ENCODE measurements around the gene C3orf20. TPM values are rescaled to one million over a fixed set of nuclear protein-coding genes. Genes with fewer than 3 reads are reported as not detected.

C3orf20 gene
- total RNA-seq, 1 experiment from 2014 or later = not detected

DNA sequence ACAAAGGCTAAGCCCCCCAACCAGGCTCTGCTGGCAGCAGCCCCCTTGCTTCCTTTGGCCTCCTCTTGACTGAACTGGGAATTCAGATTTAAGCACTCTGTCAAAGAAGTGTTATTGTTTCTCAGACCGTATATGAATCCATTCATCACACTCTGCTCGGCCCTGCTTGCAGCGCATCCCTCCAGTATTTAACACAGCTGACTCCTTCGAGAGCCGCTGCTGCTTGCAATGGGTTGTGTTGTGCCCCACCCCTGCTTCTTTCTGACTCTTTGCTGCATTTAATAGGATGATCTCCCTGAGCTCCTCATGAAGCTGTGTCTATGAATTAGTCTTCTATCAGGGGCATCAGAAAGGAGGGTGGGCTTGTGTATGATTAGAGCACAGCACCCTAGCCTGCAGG, 31.2 kb downstream of the C3orf20 start:
- DNase-seq (ENCODE audit: low spot score) (no peak), ATAC-seq (no peak)
- TF ChIP-seq CREM (CRISPR knock-in tag; IDR thresholded peaks at IDR 0.05) = no peak
- TF ChIP-seq, protein P1, sequence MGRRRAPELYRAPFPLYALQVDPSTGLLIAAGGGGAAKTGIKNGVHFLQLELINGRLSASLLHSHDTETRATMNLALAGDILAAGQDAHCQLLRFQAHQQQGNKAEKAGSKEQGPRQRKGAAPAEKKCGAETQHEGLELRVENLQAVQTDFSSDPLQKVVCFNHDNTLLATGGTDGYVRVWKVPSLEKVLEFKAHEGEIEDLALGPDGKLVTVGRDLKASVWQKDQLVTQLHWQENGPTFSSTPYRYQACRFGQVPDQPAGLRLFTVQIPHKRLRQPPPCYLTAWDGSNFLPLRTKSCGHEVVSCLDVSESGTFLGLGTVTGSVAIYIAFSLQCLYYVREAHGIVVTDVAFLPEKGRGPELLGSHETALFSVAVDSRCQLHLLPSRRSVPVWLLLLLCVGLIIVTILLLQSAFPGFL (CRISPR knock-in tag; IDR thresholded peaks at IDR 0.05; ENCODE audit: borderline replicate concordance) = no peak
- TF ChIP-seq SMAD3 (CRISPR knock-in tag; IDR thresholded peaks at IDR 0.05; ENCODE audit: borderline replicate concordance) = no peak
- no peak for TF ChIP-seq ZNF396 (CRISPR knock-in tag; IDR thresholded peaks at IDR 0.05; ENCODE audit: borderline replicate concordance)
- TF ChIP-seq, protein P2, sequence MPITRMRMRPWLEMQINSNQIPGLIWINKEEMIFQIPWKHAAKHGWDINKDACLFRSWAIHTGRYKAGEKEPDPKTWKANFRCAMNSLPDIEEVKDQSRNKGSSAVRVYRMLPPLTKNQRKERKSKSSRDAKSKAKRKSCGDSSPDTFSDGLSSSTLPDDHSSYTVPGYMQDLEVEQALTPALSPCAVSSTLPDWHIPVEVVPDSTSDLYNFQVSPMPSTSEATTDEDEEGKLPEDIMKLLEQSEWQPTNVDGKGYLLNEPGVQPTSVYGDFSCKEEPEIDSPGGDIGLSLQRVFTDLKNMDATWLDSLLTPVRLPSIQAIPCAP (CRISPR knock-in tag; IDR thresholded peaks at IDR 0.05) = no peak
- TF ChIP-seq SP1 (CRISPR knock-in tag; conservative IDR thresholded peaks at IDR 0.05) = no peak
- TF ChIP-seq, protein P3, sequence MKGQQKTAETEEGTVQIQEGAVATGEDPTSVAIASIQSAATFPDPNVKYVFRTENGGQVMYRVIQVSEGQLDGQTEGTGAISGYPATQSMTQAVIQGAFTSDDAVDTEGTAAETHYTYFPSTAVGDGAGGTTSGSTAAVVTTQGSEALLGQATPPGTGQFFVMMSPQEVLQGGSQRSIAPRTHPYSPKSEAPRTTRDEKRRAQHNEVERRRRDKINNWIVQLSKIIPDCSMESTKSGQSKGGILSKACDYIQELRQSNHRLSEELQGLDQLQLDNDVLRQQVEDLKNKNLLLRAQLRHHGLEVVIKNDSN (CRISPR knock-in tag; IDR thresholded peaks at IDR 0.05) = no peak
- TF ChIP-seq TEAD1 (CRISPR knock-in tag; IDR thresholded peaks at IDR 0.05) = no peak
- TF ChIP-seq, protein P4, sequence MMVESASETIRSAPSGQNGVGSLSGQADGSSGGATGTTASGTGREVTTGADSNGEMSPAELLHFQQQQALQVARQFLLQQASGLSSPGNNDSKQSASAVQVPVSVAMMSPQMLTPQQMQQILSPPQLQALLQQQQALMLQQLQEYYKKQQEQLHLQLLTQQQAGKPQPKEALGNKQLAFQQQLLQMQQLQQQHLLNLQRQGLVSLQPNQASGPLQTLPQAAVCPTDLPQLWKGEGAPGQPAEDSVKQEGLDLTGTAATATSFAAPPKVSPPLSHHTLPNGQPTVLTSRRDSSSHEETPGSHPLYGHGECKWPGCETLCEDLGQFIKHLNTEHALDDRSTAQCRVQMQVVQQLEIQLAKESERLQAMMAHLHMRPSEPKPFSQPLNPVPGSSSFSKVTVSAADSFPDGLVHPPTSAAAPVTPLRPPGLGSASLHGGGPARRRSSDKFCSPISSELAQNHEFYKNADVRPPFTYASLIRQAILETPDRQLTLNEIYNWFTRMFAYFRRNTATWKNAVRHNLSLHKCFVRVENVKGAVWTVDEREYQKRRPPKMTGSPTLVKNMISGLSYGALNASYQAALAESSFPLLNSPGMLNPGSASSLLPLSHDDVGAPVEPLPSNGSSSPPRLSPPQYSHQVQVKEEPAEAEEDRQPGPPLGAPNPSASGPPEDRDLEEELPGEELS (CRISPR knock-in tag; IDR thresholded peaks at IDR 0.05) = no peak
- TF ChIP-seq, protein P5, sequence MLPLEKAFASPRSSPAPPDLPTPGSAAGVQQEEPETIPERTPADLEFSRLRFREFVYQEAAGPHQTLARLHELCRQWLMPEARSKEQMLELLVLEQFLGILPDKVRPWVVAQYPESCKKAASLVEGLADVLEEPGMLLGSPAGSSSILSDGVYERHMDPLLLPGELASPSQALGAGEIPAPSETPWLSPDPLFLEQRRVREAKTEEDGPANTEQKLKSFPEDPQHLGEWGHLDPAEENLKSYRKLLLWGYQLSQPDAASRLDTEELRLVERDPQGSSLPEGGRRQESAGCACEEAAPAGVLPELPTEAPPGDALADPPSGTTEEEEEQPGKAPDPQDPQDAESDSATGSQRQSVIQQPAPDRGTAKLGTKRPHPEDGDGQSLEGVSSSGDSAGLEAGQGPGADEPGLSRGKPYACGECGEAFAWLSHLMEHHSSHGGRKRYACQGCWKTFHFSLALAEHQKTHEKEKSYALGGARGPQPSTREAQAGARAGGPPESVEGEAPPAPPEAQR (CRISPR knock-in tag; IDR thresholded peaks at IDR 0.05) = no peak
- no peak for TF ChIP-seq CBFB (CRISPR knock-in tag; IDR thresholded peaks at IDR 0.05; ENCODE audit: low read depth)
- TF ChIP-seq, protein P6, sequence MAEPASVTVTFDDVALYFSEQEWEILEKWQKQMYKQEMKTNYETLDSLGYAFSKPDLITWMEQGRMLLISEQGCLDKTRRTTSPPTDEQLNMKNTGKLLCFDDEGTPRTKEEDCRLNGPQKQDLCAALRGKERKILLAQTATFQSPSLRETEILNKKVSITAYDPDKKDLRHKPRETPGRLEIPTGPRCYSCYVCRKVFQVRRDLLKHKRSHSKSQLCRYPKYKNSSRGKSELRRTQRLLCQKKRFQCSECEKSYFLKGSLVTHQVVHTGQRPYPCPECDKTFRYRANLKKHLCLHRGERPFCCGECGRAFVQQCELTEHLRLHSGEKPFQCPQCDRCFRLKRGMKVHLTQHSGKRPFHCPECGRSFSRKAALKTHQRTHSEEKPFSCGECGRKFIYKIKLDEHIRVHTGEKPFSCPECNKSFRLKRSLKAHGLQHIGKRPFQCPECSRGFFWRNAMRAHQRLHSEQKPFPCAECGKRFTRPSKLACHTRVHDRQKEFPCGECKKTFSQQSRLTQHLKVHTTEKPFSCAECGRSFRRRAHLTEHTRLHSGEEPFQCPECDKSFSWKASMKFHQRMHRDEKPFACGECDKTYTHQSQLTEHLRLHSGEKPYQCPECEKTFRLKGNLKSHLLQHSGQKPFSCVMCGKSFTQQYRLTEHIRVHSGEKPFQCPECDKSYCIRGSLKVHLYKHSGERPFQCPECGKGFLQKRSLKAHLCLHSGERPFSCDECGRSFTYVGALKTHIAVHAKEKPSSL (CRISPR knock-in tag; conservative IDR thresholded peaks at IDR 0.05) = no peak
- ChIA-PET POLR2A (no interaction called here), CTCF (no interaction called here)
- Mint-ChIP-seq H3K27ac (no peak overlapping the region), H3K27me3 (ENCODE audit: low read depth) (peaks cover 3% of the 10 kb centered on the region; the same call in 1 of the 2 replicates), H3K4me3 (no peak overlapping the region), H3K36me3 (no peaks in the 10 kb centered on the region), H3K4me1 (no peaks in the 10 kb centered on the region), H3K9me3 (no peaks in the 10 kb centered on the region)

DNA sequence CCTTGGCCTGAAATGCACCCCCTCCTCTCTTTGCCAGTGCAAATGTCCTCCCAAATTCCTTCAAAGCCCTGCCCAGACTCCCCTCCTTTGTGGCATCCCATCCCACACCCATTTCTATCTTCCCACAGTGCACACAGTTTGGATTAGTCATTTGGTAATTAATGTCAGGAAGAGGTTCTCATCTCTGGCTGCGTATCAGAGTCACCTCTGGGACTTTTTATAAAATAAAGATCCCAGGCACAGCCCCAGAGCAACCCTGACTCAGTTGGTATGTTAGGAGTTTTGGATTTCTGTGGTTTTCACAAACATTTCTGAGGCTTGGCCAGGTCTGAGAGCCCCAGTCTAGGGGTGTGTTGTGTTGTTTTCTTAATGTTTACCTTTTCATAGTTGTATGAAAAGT, 41.6 kb downstream of the C3orf20 start:
- peaks cover 6% of the 10 kb centered on the region for H3K27me3 Mint-ChIP-seq (ENCODE audit: low read depth)
- H3K4me3 Mint-ChIP-seq = no peak overlapping the region
- ATAC-seq = no peak
- no peaks in the 10 kb centered on the region for H3K4me1 Mint-ChIP-seq
- CTCF ChIA-PET = interaction anchor here (0.8 to 1.4 kb wide), 3 partner anchors 44 to 205 kb away, joined by 3 to 8 read pairs (median 4); no protein-coding TSS in a partner anchor
- H3K9me3 Mint-ChIP-seq = peaks cover 8% of the 10 kb centered on the region
- no peak for DNase-seq (ENCODE audit: low spot score)
- H3K36me3 Mint-ChIP-seq = no peaks in the 10 kb centered on the region
- no peak overlapping the region for H3K27ac Mint-ChIP-seq
- POLR2A ChIA-PET = no interaction called here
- TF ChIP-seq RELA (CRISPR knock-in tag; IDR thresholded peaks at IDR 0.05; ENCODE audit: borderline replicate concordance) (no peak), GTF2I (CRISPR knock-in tag; conservative IDR thresholded peaks at IDR 0.05) (no peak)
- TF ChIP-seq, protein P7, sequence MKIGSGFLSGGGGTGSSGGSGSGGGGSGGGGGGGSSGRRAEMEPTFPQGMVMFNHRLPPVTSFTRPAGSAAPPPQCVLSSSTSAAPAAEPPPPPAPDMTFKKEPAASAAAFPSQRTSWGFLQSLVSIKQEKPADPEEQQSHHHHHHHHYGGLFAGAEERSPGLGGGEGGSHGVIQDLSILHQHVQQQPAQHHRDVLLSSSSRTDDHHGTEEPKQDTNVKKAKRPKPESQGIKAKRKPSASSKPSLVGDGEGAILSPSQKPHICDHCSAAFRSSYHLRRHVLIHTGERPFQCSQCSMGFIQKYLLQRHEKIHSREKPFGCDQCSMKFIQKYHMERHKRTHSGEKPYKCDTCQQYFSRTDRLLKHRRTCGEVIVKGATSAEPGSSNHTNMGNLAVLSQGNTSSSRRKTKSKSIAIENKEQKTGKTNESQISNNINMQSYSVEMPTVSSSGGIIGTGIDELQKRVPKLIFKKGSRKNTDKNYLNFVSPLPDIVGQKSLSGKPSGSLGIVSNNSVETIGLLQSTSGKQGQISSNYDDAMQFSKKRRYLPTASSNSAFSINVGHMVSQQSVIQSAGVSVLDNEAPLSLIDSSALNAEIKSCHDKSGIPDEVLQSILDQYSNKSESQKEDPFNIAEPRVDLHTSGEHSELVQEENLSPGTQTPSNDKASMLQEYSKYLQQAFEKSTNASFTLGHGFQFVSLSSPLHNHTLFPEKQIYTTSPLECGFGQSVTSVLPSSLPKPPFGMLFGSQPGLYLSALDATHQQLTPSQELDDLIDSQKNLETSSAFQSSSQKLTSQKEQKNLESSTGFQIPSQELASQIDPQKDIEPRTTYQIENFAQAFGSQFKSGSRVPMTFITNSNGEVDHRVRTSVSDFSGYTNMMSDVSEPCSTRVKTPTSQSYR (CRISPR knock-in tag; IDR thresholded peaks at IDR 0.05) = no peak
- TF ChIP-seq, protein P5 (CRISPR knock-in tag; IDR thresholded peaks at IDR 0.05) = no peak
- TF ChIP-seq, protein P8, sequence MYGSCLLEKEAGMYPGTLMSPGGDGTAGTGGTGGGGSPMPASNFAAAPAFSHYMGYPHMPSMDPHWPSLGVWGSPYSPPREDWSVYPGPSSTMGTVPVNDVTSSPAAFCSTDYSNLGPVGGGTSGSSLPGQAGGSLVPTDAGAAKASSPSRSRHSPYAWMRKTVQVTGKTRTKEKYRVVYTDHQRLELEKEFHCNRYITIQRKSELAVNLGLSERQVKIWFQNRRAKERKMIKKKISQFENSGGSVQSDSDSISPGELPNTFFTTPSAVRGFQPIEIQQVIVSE (CRISPR knock-in tag; IDR thresholded peaks at IDR 0.05; ENCODE audit: borderline replicate concordance) = no peak

Data from WTC11 (cell line).